ENCODE data around the gene ACTN1.
A peak's percentile ranks its signal among the peaks of the same experiment; 100 is the strongest.
"Not testable (repeated sequence)": the region's sequence is repeated elsewhere in the genome, so short reads cannot be mapped to it uniquely, and the experiment has no call there.

Gene ACTN1

GRCh38 chr14:68979021-68979721 lies at the start of gene ACTN1:
Gene ACTN1 (minus strand): TSS chr14:68979302. CDS start chr14:68979056, 246 bp downstream.
- peak; percentile 37 to 50 (median 48) for DNase-seq (ENCODE audit: low read depth in 3 of 3)

GRCh38 chr14:69027242-69027913 lies 48.3 kb upstream of the ACTN1 start:
- DNase-seq (ENCODE audit: low read depth in 3 of 3) = no peak

GRCh38 chr14:69023035-69023434 lies 43.9 kb upstream of the ACTN1 start:
- DNase-seq (ENCODE audit: low read depth in 3 of 3) = no peak

- DNase-seq (ENCODE audit: low read depth in 3 of 3) = not testable (repeated sequence)
Measured at GRCh38 chr14:69022093-69022492, 43.0 kb upstream of the ACTN1 start.

- no peak for DNase-seq (ENCODE audit: low read depth in 3 of 3)
Measured at GRCh38 chr14:69017706-69018105, 38.6 kb upstream of the ACTN1 start.

GRCh38 chr14:69014829-69015259 lies 35.7 kb upstream of the ACTN1 start:
- DNase-seq (ENCODE audit: low read depth in 3 of 3) = no peak

- DNase-seq (ENCODE audit: low read depth in 3 of 3) = no peak
Measured at GRCh38 chr14:69013943-69014782, 35.1 kb upstream of the ACTN1 start.

- DNase-seq (ENCODE audit: low read depth in 3 of 3) = no peak
Measured at GRCh38 chr14:69012256-69012953, 33.3 kb upstream of the ACTN1 start.

- DNase-seq (ENCODE audit: low read depth in 3 of 3) = no peak
Measured at GRCh38 chr14:69010648-69011047, 31.5 kb upstream of the ACTN1 start.

GRCh38 chr14:69008421-69008884 lies 29.4 kb upstream of the ACTN1 start:
- no peak for DNase-seq (ENCODE audit: low read depth in 3 of 3)

- no peak for DNase-seq (ENCODE audit: low read depth in 3 of 3)
Measured at GRCh38 chr14:69006346-69006745, 27.2 kb upstream of the ACTN1 start.

GRCh38 chr14:69005432-69006148 lies 26.5 kb upstream of the ACTN1 start:
- DNase-seq (ENCODE audit: low read depth in 3 of 3) = no peak

- no peak for DNase-seq (ENCODE audit: low read depth in 3 of 3)
Measured at GRCh38 chr14:69004731-69005431, 25.8 kb upstream of the ACTN1 start.

- DNase-seq (ENCODE audit: low read depth in 3 of 3) = no peak
Measured at GRCh38 chr14:69003626-69004025, 24.5 kb upstream of the ACTN1 start.

GRCh38 chr14:69002069-69002468 lies 23.0 kb upstream of the ACTN1 start:
- DNase-seq (ENCODE audit: low read depth in 3 of 3) = no peak

- DNase-seq (ENCODE audit: low read depth in 3 of 3) = no peak
Measured at GRCh38 chr14:69001375-69001774, 22.3 kb upstream of the ACTN1 start.

- DNase-seq (ENCODE audit: low read depth in 3 of 3) = no peak
Measured at GRCh38 chr14:68998062-68998461, 19.0 kb upstream of the ACTN1 start.

- no peak for DNase-seq (ENCODE audit: low read depth in 3 of 3)
Measured at GRCh38 chr14:68995731-68996130, 16.6 kb upstream of the ACTN1 start.

GRCh38 chr14:68994056-68994455 lies 15.0 kb upstream of the ACTN1 start:
- no peak for DNase-seq (ENCODE audit: low read depth in 3 of 3)

- DNase-seq (ENCODE audit: low read depth in 3 of 3) = no peak
Measured at GRCh38 chr14:68987653-68988036, 8.5 kb upstream of the ACTN1 start.
